ENCODE results near the gene ZFYVE28.

Gene ZFYVE28

DNA sequence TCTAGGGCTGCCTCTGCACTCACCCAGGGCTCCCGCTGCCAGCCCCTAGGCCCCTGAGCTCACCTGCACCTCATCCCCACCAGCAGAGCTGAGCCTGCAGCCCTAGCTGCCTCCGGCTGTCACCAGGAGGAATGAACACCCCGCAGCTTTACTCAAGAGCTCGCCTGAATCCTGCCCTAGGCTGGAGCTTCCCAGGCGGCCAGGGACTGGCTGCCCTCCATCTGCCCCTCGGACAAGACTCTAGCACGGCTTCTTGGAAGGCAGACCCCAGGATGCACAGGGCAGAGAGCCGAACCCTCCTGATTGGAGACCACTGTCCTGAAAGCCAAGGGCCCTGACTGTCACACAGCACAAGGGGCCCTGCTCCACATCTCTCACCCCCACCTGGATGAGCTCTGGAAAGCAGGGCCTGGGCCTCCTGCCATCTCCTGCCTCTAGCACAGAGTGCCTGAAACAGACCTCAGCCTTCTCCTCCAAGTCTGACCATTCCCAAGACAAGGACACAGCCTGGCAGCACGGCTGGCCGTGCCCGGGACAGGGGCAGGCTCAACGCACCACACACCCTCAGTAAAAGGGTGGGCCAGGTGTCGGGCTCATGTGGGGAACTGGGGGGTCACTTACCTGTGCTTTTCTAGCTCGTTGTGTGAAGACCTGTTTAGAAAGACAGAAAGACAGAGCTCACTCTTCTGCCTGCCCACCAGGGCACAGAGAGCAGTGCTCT is 160.9 kb downstream of the ZFYVE28 start:
- TF ChIP-seq YY1 (IDR thresholded peaks at IDR 0.05; ENCODE audit: low read depth) (no peak), CREB1 (IDR thresholded peaks at IDR 0.05; ENCODE audit: low read depth) (no peak), NFIC (IDR thresholded peaks at IDR 0.05) (no peak), EGR1 (IDR thresholded peaks at IDR 0.05) (no peak), FOXM1 (IDR thresholded peaks at IDR 0.05; ENCODE audit: borderline replicate concordance, low read depth) (no peak), CEBPB (IDR thresholded peaks at IDR 0.05) (no peak), TCF12 (IDR thresholded peaks at IDR 0.05; ENCODE audit: low read depth) (no peak)
- TF ChIP-seq, protein P1, sequence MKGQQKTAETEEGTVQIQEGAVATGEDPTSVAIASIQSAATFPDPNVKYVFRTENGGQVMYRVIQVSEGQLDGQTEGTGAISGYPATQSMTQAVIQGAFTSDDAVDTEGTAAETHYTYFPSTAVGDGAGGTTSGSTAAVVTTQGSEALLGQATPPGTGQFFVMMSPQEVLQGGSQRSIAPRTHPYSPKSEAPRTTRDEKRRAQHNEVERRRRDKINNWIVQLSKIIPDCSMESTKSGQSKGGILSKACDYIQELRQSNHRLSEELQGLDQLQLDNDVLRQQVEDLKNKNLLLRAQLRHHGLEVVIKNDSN (IDR thresholded peaks at IDR 0.05): no peak

DNA sequence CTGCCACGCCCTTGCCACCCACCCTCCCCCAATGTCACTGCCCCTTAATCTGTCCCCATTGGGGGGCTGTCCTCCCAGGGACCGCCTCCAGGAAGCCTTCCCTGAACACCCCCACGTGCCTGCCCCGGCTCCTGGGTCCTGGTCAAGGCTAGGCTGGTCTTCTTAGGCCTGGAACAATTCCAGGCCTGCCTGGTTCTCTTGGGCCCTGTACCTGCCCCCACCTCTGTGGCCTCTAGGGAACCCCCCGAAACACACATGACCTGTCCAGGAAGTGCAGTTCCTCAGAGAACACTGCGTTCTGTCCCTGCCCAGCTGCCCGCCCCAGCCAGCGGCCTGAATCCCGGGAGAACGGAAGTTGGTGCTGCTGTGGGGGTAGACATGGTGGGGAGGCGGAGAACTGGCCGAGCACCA is 161.7 kb downstream of the ZFYVE28 start:
- no peak for TF ChIP-seq ZBTB7A (IDR thresholded peaks at IDR 0.05; ENCODE audit: low read depth)
- TF ChIP-seq, protein P1 (IDR thresholded peaks at IDR 0.05): no peak
- TF ChIP-seq REST (IDR thresholded peaks at IDR 0.05; ENCODE audit: low read depth): no peak
- no peak for TF ChIP-seq CREB1 (IDR thresholded peaks at IDR 0.05; ENCODE audit: low read depth)
- TF ChIP-seq RAD21 (IDR thresholded peaks at IDR 0.05; ENCODE audit: low read depth): no peak
- no peak for TF ChIP-seq NFIC (IDR thresholded peaks at IDR 0.05)
- TF ChIP-seq TCF12 (IDR thresholded peaks at IDR 0.05; ENCODE audit: low read depth): no peak
- no peak for TF ChIP-seq YY1 (IDR thresholded peaks at IDR 0.05; ENCODE audit: low read depth)
- no peak for TF ChIP-seq EGR1 (IDR thresholded peaks at IDR 0.05)
- TF ChIP-seq CEBPB (IDR thresholded peaks at IDR 0.05): no peak
- TF ChIP-seq, protein P2, sequence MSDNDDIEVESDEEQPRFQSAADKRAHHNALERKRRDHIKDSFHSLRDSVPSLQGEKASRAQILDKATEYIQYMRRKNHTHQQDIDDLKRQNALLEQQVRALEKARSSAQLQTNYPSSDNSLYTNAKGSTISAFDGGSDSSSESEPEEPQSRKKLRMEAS (IDR thresholded peaks at IDR 0.05): no peak
- TF ChIP-seq FOXM1 (IDR thresholded peaks at IDR 0.05; ENCODE audit: borderline replicate concordance, low read depth): no peak
- TF ChIP-seq TAF1 (IDR thresholded peaks at IDR 0.05; ENCODE audit: low read depth): no peak
- no peak for TF ChIP-seq EP300 (IDR thresholded peaks at IDR 0.05; ENCODE audit: borderline replicate concordance)
- no peak for TF ChIP-seq TEAD4 (IDR thresholded peaks at IDR 0.05)

DNA sequence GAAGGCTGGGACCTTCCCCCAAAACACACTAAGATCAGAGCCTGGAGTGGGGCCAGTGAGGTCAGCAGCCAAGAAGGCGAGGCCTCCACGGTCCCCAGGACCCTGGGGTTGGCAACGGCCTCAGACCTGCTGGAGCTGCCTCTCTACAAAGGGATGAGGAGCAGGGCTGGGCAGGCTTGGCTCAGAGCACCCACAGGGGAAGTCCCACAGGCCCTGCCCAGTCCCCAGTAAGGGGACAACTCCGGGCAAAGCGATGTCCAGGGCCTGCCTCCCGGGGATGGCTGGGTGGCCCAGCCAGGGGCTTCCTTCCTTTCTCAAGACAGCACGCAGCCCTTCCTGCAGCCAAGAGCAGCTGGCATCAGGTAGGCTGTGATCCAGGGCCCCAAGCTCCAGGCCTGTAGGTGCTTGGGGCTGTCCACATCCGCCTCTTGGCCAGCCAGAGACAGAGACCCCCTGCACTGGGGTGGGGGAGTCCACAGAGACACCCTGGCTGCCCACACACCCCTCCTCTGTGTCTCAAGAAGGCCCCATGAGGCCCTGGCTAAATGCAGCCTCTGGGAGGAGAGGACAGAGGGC is 162.2 kb downstream of the ZFYVE28 start:
- no peak for TF ChIP-seq YY1 (IDR thresholded peaks at IDR 0.05; ENCODE audit: low read depth)
- no peak for TF ChIP-seq TAF1 (IDR thresholded peaks at IDR 0.05; ENCODE audit: low read depth)
- TF ChIP-seq REST (IDR thresholded peaks at IDR 0.05; ENCODE audit: low read depth): no peak
- no peak for TF ChIP-seq EGR1 (IDR thresholded peaks at IDR 0.05)
- TF ChIP-seq RAD21 (IDR thresholded peaks at IDR 0.05; ENCODE audit: low read depth): no peak
- TF ChIP-seq CREB1 (IDR thresholded peaks at IDR 0.05; ENCODE audit: low read depth): no peak
- no peak for TF ChIP-seq TEAD4 (IDR thresholded peaks at IDR 0.05)
- TF ChIP-seq CEBPB (IDR thresholded peaks at IDR 0.05): no peak
- TF ChIP-seq TCF12 (IDR thresholded peaks at IDR 0.05; ENCODE audit: low read depth): no peak
- TF ChIP-seq, protein P1 (IDR thresholded peaks at IDR 0.05): no peak
- TF ChIP-seq FOXM1 (IDR thresholded peaks at IDR 0.05; ENCODE audit: borderline replicate concordance, low read depth): no peak
- TF ChIP-seq EP300 (IDR thresholded peaks at IDR 0.05; ENCODE audit: borderline replicate concordance): no peak
- TF ChIP-seq ZBTB7A (IDR thresholded peaks at IDR 0.05; ENCODE audit: low read depth): no peak
- TF ChIP-seq, protein P2 (IDR thresholded peaks at IDR 0.05): no peak
- TF ChIP-seq NFIC (IDR thresholded peaks at IDR 0.05): no peak

DNA sequence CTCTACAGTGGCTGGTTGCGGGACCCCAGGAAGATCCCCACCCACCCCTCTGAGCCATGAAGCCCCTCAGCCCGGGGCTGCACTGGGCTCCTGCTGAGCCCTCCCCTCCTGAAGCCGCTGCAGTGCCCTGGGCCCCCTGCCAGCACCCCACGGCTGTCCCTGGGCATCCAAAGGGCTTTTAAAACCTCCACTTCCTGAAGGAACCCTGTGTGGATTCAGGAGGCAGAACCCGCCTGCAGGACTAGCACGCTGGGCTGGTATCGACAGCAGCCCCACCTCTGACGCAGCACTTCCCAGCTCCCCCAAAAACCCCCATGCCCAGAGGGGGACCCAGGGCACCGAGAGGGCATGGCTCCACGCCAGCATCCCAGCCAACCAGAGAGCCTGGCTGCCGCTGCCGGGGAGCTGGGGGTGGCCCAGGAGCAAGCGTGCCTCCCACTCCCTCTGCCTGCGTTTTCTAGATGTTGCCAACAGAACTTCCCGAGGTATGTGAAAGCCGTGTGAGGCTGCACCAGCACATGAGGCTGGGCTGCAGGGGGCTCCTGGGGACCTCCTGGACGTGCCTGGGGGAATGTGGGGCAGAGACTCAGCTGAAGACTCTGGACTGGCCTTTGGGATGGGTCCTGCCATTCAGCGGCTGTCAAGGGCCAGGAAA is 162.8 kb downstream of the ZFYVE28 start:
- TF ChIP-seq, protein P2 (IDR thresholded peaks at IDR 0.05): no peak
